ENCODE data around the gene CABP1. TPM values are rescaled to one million over a fixed set of nuclear protein-coding genes. Genes with fewer than 3 reads are reported as not detected.
A peak's percentile ranks its signal among the peaks of the same experiment; 100 is the strongest.

The CABP1 gene
- total and polyA plus RNA-seq, 10 of the 15 experiments (the other 5 are each of a cell fraction or from before 2014, with no cell fraction given): 0.16 to 2.4 (median 0.80) TPM; not detected in 2

DNA sequence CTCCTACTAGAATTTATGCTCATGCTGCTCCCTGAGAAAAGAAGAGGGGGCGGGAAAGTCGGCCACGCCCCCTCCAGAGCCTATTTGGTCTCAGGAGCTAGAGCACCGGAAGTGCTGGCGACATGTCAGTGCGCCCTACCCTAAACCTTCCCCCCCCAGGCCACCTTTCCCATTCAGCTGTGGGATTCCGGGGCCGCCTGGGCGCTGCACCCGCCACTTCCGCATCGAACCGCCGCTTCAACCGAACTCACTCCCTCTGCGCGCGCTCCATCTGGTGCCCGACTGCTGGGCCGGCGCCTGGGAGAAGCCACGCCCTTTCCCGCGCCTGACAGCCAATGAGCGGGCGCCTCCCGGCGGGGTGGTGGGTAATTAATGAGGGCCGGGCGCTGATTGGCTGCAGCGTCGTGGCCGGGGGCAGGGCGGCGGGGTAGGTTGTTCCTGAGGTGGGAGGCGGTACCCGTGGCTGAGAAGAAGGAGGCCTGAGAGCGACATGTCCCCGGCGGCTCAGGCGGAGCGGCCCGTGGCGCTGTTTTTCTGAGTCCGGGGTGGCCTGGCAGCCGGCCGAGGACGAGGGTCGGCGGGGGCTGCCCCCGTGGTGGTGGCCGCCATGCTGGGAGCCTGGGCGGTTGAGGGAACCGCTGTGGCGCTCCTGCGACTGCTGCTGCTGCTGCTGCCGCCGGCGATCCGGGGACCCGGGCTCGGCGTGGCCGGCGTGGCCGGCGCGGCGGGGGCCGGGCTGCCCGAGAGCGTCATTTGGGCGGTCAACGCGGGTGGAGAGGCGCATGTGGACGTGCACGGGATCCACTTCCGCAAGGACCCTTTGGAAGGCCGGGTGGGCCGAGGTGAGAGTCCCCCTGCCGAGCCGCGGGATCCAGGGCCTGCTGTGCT is 46.5 kb downstream of the CABP1 start, which contains the start of gene MLEC:
Gene MLEC (plus strand): TSS at position 460 of the 888 bp plus-strand sequence. CDS start 148 bp downstream, at position 608.
- in situ Hi-C loops (cut with MboI) (no loop called here), intact Hi-C loops (cut with micrococcal nuclease; ENCODE audit: unreplicated experiment) (loop anchor here (1.0 to 5.0 kb wide), 5 partner anchors 9 to 165 kb away; no protein-coding TSS in a partner anchor)
- Histone ChIP-seq H3K27me3 (replicated peaks in 1 of 2; ENCODE audit: control insufficient read depth in 2 of 2, insufficient read depth in 2 of 2, low read length in 1 of 2) (no peaks in the 10 kb centered on the region), H3K4me1 (ENCODE audit: control insufficient read depth, insufficient read depth, low read length) (peaks cover 15% of the 10 kb centered on the region), H3K27ac (ENCODE audit: control insufficient read depth, insufficient read depth) (peak within 1 kb of the TSS; percentile 96), H3K4me3 (peak within 1 kb of the TSS; percentile 97), H3K36me3 (ENCODE audit: control insufficient read depth in 2 of 2, insufficient read depth in 2 of 2, low read length in 1 of 2) (no peaks in the 10 kb centered on the region), H3K79me2 (ENCODE audit: control insufficient read depth, insufficient read depth, low read length) (peaks cover 49% of the 10 kb centered on the region), H3K4me2 (ENCODE audit: control insufficient read depth, insufficient read depth) (peak within 1 kb of the TSS; percentile 82), H4K20me1 (ENCODE audit: control insufficient read depth, insufficient read depth) (no peaks in the 10 kb centered on the region; the same call in 1 of the 2 replicates), H2AFZ (ENCODE audit: control insufficient read depth, low read depth, low read length) (peak within 1 kb of the TSS; percentile 99), H3K9me3 (replicated peaks; ENCODE audit: control insufficient read depth, insufficient read depth, low read length) (peaks cover 2% of the 10 kb centered on the region; the same call in 1 of the 3 replicates), H3K9ac (ENCODE audit: control insufficient read depth, insufficient read depth, low read length) (peak within 1 kb of the TSS; percentile 86)
- FAIRE-seq (peak; percentile 64), ATAC-seq (peak; percentile 78), DNase-seq (ENCODE audit: low read depth, low spot score) (peak; percentile 91)
- SMC1A ChIA-PET (ENCODE audit: uncharacterized antibody, unreplicated experiment): interaction anchor here (0.7 to 11.7 kb wide), 10 partner anchors 11 to 285 kb away, joined by 3 to 167 read pairs (median 9); partner anchors contain the start of gene UNC119B
- POLR2A ChIA-PET: interaction anchor here (1.0 to 7.4 kb wide), 12 partner anchors 8 to 285 kb away, joined by 3 to 57 read pairs (median 6); partner anchors contain the start of gene POP5
- no TSS peak for BruUV-seq (replicated peaks)
- RAD21 ChIA-PET (ENCODE audit: unreplicated experiment): interaction anchor here (0.8 to 8.9 kb wide), 13 partner anchors 9 to 285 kb away, joined by 3 to 144 read pairs (median 6); partner anchors contain the start of genes POP5 and UNC119B
- CTCF ChIA-PET: interaction anchor here (0.6 to 24.8 kb wide), 12 partner anchors 8 to 285 kb away, joined by 3 to 454 read pairs (median 4); partner anchors contain the start of gene CABP1
- 2% methylated on average over 67 of the region's 84 CpGs for WGBS (ENCODE audit: insufficient coverage, insufficient replicate concordance, low lambda C conversion rate, missing lambda C conversion rate)
- TF ChIP-seq BACH1 (IDR thresholded peaks at IDR 0.05; ENCODE audit: borderline replicate concordance) (peak; percentile 59), IRF3 (IDR thresholded peaks at IDR 0.05) (peak; percentile 75; the same call in 1 of the 2 replicates), CBX5 (IDR thresholded peaks at IDR 0.05; ENCODE audit: low read depth) (peak; percentile 89; the same call in 1 of the 2 replicates), RB1 (IDR thresholded peaks at IDR 0.05; ENCODE audit: borderline replicate concordance) (peak; percentile 14; the same call in 1 of the 2 replicates), ETV6 (conservative IDR thresholded peaks at IDR 0.05 in 1 of 2, IDR thresholded peaks at IDR 0.05 in 1 of 2; ENCODE audit: borderline replicate concordance in 1 of 2, low read depth in 1 of 2) (peak in 1 of 2 experiments; percentile 75; a peak in 1 of 4 replicates), TCF7 (IDR thresholded peaks at IDR 0.05; ENCODE audit: borderline replicate concordance) (peak; percentile 38; the same call in 1 of the 2 replicates), NFIC (IDR thresholded peaks at IDR 0.05; ENCODE audit: low read depth, low read length) (no peak; the same call in 1 of the 2 replicates), TAF1 (IDR thresholded peaks at IDR 0.05; ENCODE audit: borderline replicate concordance, low read depth, low read length) (0 out of 2 replicates have a peak, but pooled peaks have one; percentile 45), USF1 (IDR thresholded peaks at IDR 0.05; ENCODE audit: borderline replicate concordance, extremely low read length, insufficient read depth, low read depth, low read length) (peak; percentile 25), MTA2 (IDR thresholded peaks at IDR 0.05; ENCODE audit: low read depth) (0 out of 2 replicates have a peak, but pooled peaks have one; percentile 20), ZBTB11 (CRISPR knock-in tag; IDR thresholded peaks at IDR 0.05) (peak; percentile 96)
- TF ChIP-seq, protein P1, sequence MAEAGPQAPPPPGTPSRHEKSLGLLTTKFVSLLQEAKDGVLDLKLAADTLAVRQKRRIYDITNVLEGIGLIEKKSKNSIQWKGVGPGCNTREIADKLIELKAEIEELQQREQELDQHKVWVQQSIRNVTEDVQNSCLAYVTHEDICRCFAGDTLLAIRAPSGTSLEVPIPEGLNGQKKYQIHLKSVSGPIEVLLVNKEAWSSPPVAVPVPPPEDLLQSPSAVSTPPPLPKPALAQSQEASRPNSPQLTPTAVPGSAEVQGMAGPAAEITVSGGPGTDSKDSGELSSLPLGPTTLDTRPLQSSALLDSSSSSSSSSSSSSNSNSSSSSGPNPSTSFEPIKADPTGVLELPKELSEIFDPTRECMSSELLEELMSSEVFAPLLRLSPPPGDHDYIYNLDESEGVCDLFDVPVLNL (IDR thresholded peaks at IDR 0.05; ENCODE audit: low read depth, low read length): peak; percentile 57; the same call in 1 of the 2 replicates
- TF ChIP-seq, protein P2, sequence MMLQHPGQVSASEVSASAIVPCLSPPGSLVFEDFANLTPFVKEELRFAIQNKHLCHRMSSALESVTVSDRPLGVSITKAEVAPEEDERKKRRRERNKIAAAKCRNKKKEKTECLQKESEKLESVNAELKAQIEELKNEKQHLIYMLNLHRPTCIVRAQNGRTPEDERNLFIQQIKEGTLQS (IDR thresholded peaks at IDR 0.05; ENCODE audit: borderline replicate concordance, extremely low read depth, low read depth, low read length): no peak
